ENCODE measurements around the gene HEATR5A.
"Not testable (repeated sequence)": the region's sequence is repeated elsewhere in the genome, so short reads cannot be mapped to it uniquely, and the experiment has no call there.

DNA sequence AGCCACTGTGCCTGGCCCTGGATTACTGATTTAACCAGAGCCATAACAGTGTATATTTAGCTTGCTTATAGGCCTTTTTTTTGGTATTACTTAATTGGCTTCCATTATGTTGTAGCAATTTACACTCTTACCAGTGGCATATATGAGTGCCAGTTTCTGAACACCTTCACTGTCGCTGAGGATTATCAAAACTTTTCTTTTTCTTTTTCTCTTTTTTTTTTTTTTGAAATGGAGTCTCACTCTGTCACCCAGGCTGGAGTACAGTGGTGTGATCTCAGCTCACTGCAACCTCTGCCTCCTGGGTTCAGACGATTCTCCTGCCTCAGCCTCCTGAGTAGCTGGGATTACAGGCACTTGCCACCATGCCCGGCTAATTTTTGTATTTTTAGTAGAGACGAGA, 164.4 kb downstream of the HEATR5A start:
- TF ChIP-seq, protein P1, sequence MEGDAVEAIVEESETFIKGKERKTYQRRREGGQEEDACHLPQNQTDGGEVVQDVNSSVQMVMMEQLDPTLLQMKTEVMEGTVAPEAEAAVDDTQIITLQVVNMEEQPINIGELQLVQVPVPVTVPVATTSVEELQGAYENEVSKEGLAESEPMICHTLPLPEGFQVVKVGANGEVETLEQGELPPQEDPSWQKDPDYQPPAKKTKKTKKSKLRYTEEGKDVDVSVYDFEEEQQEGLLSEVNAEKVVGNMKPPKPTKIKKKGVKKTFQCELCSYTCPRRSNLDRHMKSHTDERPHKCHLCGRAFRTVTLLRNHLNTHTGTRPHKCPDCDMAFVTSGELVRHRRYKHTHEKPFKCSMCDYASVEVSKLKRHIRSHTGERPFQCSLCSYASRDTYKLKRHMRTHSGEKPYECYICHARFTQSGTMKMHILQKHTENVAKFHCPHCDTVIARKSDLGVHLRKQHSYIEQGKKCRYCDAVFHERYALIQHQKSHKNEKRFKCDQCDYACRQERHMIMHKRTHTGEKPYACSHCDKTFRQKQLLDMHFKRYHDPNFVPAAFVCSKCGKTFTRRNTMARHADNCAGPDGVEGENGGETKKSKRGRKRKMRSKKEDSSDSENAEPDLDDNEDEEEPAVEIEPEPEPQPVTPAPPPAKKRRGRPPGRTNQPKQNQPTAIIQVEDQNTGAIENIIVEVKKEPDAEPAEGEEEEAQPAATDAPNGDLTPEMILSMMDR (conservative IDR thresholded peaks at IDR 0.05; ENCODE audit: low read depth, low read length): not testable (repeated sequence)
- not testable (repeated sequence) for TF ChIP-seq EZH2 (IDR thresholded peaks at IDR 0.05; ENCODE audit: low read length, unreplicated experiment); EZH2phosphoT487 (IDR thresholded peaks at IDR 0.05; ENCODE audit: borderline replicate concordance, low read length)

All from PC-3 (cell line).